HepG2 (cell line): ENCODE measurements around the gene TTLL8. TPM values are rescaled to one million over a fixed set of nuclear protein-coding genes. Genes with fewer than 3 reads are reported as not detected.

ENCODE experiments used
- ATAC-seq: fragments of 200-7000 bp; cut with Tn5 transposase; 3 replicates; pipeline ENCODE4 v1.9.1; 2020; ENCODE audit warnings: mild to moderate bottlenecking, moderate library complexity
- BruUV-seq: library from RNA; stranded (reverse); fragments of 400-500 nt; replicated peaks from 2 replicates; lab custom pipeline; 2021; lab: Mats Ljungman, UMichigan
- CTCF ChIA-PET: fragments of 300-600 bp; formaldehyde crosslinking; extraction: SDS; loops from one replicate; lab custom pipeline; 2021; ENCODE audit warnings: low total read pairs, inconsistent platforms, low intra/inter-chr PET ratio; lab: Yijun Ruan, JAX
- POLR2A ChIA-PET: fragments of 350-600 bp; sonication (Branson Sonifier 250); formaldehyde crosslinking; loops from one replicate; lab custom pipeline; 2020; ENCODE audit warnings: antibody characterized with exemption, inconsistent platforms; lab: Yijun Ruan, JAX
- DNase-seq: peaks from one replicate; pipeline ENCODE4 v3.0.0-alpha.2; 2015; ENCODE audit warnings: low spot score
- FAIRE-seq: peaks from 3 replicates; lab custom pipeline; 2011; peaks lifted over from hg19 to GRCh38; lab: Jason Lieb, UNC
- H2AFZ ChIP-seq: one replicate; pipeline ENCODE4 v1.6.1; 2011; ENCODE audit warnings: low read length, inconsistent platforms
- H3K27ac ChIP-seq: fragments of 300-600 bp; 3 replicates; pipeline ENCODE4 v1.8.0; 2011; ENCODE audit warnings: mixed run types, mild to moderate bottlenecking, mixed read lengths, low read length, inconsistent platforms; ENCODE audit not compliant: insufficient read depth; ENCODE audit errors: extremely low read length
- H3K27me3 ChIP-seq, 2 experiments: fragments of 200-600 bp in 1 of 2; 2 replicates in 1 of 2; 3 replicates in 1 of 2; pipeline versions ENCODE4 v1.6.0 to v1.8.0; 2011; ENCODE audit warnings: low read length in 2 of 2, mild to moderate bottlenecking in 2 of 2, moderate library complexity in 2 of 2, inconsistent platforms in 1 of 2; ENCODE audit not compliant: insufficient read depth in 2 of 2, control insufficient read depth in 1 of 2
- H3K36me3 ChIP-seq, 2 experiments: fragments of 200-600 bp in 1 of 2; replicated peaks in 1 of 2; 2 replicates in 1 of 2; 3 replicates in 1 of 2; pipeline versions ENCODE4 v1.5.1 to v1.8.0; 2011; ENCODE audit warnings: low read length in 2 of 2, inconsistent platforms in 1 of 2; ENCODE audit not compliant: insufficient read depth in 2 of 2, control insufficient read depth in 1 of 2
- H3K4me1 ChIP-seq: 2 replicates; pipeline ENCODE4 v1.5.1; 2012; ENCODE audit warnings: low read length, inconsistent platforms; ENCODE audit not compliant: insufficient read depth
- H3K4me2 ChIP-seq: 2 replicates; pipeline ENCODE4 v1.6.0; 2011; ENCODE audit warnings: low read depth, low read length, inconsistent platforms
- H3K4me3 ChIP-seq, 3 experiments: fragments of 200-600 bp in 1 of 3; sonication (generic), shearing (Covaris generic) in 1 of 3; replicated peaks in 1 of 3; 2 replicates each; pipeline ENCODE4 v1.5.1; 2011 to 2016; ENCODE audit warnings: low read length in 3 of 3, inconsistent platforms in 2 of 3, low read depth in 2 of 3, mild to moderate bottlenecking in 2 of 3, control low read depth in 1 of 3, mixed read lengths in 1 of 3; ENCODE audit not compliant: insufficient read depth in 1 of 3
- H3K79me2 ChIP-seq: one replicate; pipeline ENCODE4 v1.6.1; 2011; ENCODE audit warnings: low read length, inconsistent platforms; ENCODE audit not compliant: insufficient read depth
- H3K9ac ChIP-seq: 2 replicates; pipeline ENCODE4 v1.6.0; 2011; ENCODE audit warnings: mild to moderate bottlenecking, low read depth, low read length, inconsistent platforms; ENCODE audit not compliant: insufficient read depth
- H3K9me3 ChIP-seq: 2 replicates; pipeline ENCODE4 v1.5.1; 2012; ENCODE audit warnings: mild to moderate bottlenecking, low read length
- H4K20me1 ChIP-seq: 2 replicates; pipeline ENCODE4 v1.6.0; 2011; ENCODE audit warnings: inconsistent platforms, mild to moderate bottlenecking, low read length, moderate library complexity; ENCODE audit not compliant: insufficient read depth
- CHD4 ChIP-seq: fragments of 200-600 bp; sonication (generic); IDR thresholded peaks from 2 replicates; pipeline ENCODE4 v1.7.0; 2017; ENCODE audit warnings: mild to moderate bottlenecking, low read length, borderline replicate concordance
- FIP1L1 ChIP-seq: fragments of 200-400 bp; formaldehyde crosslinking; IDR thresholded peaks from 2 replicates; pipeline ENCODE4 v1.6.1; 2018; ENCODE audit warnings: low read depth, mild to moderate bottlenecking, low read length, moderate library complexity, borderline replicate concordance; ENCODE audit not compliant: insufficient read depth
- HCFC1 ChIP-seq: fragments of 150-350 bp; IDR thresholded peaks from 2 replicates; pipeline ENCODE4 v1.6.1; 2014; ENCODE audit warnings: low read depth, low read length
- HMG20B ChIP-seq: conservative IDR thresholded peaks from 2 replicates; pipeline ENCODE4 v1.6.1; 2016; ENCODE audit warnings: missing genetic modification reagents, missing compliant biosample characterization
- MIXL1 ChIP-seq: IDR thresholded peaks from 2 replicates; pipeline ENCODE4 v1.6.1; 2016
- MTA1 ChIP-seq: sonication (generic); formaldehyde crosslinking; IDR thresholded peaks from 2 replicates; pipeline ENCODE4 v1.4.0; 2020; ENCODE audit warnings: missing genetic modification reagents, mild to moderate bottlenecking, borderline replicate concordance
- SAP130 ChIP-seq: IDR thresholded peaks from 2 replicates; pipeline ENCODE4 v1.6.1; 2016; ENCODE audit warnings: low read depth
- SNAI1 ChIP-seq: sonication (generic); formaldehyde crosslinking; IDR thresholded peaks from 2 replicates; pipeline ENCODE4 v1.5.0; 2020; ENCODE audit warnings: mild to moderate bottlenecking, missing genetic modification reagents, borderline replicate concordance
- ZNF543 ChIP-seq: sonication (generic); formaldehyde crosslinking; IDR thresholded peaks from 2 replicates; pipeline ENCODE4 v1.4.0; 2020; ENCODE audit warnings: mild to moderate bottlenecking, missing genetic modification reagents
- ZSCAN9 ChIP-seq: IDR thresholded peaks from 2 replicates; pipeline ENCODE4 v1.6.1; 2016; ENCODE audit warnings: borderline replicate concordance
- WGBS: methylation state at CpG from one replicate; pipeline ENCODE4 v1.1.6; 2017; ENCODE audit warnings: low lambda C conversion rate; 5-methylcytosine and 5-hydroxymethylcytosine counted together
- in situ Hi-C: cut with HindIII; loops from 2 replicates; pipeline ENCODE4 v1.10.0; 2017; ENCODE audit warnings: low pct_unique_long_range_greater_than_20kb; ENCODE audit not compliant: extremely low pct_ligation_motif_present
- intact Hi-C: fragments of 100-400 bp; cut with micrococcal nuclease; formaldehyde crosslinking; loops from one replicate; pipeline ENCODE4 v1.10.0; 2022; ENCODE audit not compliant: unreplicated experiment
- polyA plus RNA-seq, 8 experiments: library from polyadenylated mRNA; depleted of rRNA in 3 of 8; stranded (reverse) in 7 of 8; unstranded in 1 of 8; fragments of >200 nt; fragmentation: Illumina TruSeq in 4 of 8; extraction: Trizol in 4 of 8; gene quantifications; 2 replicates each; pipeline versions ENCODE4 v1.2.1 to v1.2.3, GENCODE V29; 2011 to 2016; ENCODE audit warnings: low read depth in 4 of 8, missing spikeins in 1 of 8, mixed read lengths in 1 of 8; ENCODE audit not compliant: insufficient read depth in 1 of 8
- total RNA-seq, 5 experiments: library from RNA; depleted of rRNA; stranded (reverse); fragments of >200 nt; fragmentation: Illumina TruSeq; extraction: Trizol; gene quantifications; 2 replicates each; pipeline ENCODE4 v1.2.3, GENCODE V29; 2016; ENCODE audit warnings: low read depth in 1 of 5
- TF ChIP-seq, protein P1 (sequence below), 2 experiments: fragments of 450-650 bp in 1 of 2; sonication (generic) in 1 of 2; formaldehyde crosslinking; IDR thresholded peaks; 2 replicates each; pipeline versions ENCODE4 v1.5.0 to v1.8.0; 2020 to 2022; ENCODE audit warnings: mild to moderate bottlenecking in 1 of 2, missing genetic modification reagents in 1 of 2
- TF ChIP-seq, protein P2 (sequence below): sonication (generic); formaldehyde crosslinking; IDR thresholded peaks from 2 replicates; pipeline ENCODE4 v1.4.0; 2020; ENCODE audit warnings: mild to moderate bottlenecking, missing genetic modification reagents
- TF ChIP-seq, protein P3 (sequence below): sonication (generic); formaldehyde crosslinking; IDR thresholded peaks from 2 replicates; pipeline ENCODE4 v1.4.0; 2020; ENCODE audit warnings: missing genetic modification reagents

Gene TTLL8
- total and polyA plus RNA-seq, 2 of the 13 experiments (the other 11 are each of a cell fraction or from before 2014, with no cell fraction given) = not detected

DNA sequence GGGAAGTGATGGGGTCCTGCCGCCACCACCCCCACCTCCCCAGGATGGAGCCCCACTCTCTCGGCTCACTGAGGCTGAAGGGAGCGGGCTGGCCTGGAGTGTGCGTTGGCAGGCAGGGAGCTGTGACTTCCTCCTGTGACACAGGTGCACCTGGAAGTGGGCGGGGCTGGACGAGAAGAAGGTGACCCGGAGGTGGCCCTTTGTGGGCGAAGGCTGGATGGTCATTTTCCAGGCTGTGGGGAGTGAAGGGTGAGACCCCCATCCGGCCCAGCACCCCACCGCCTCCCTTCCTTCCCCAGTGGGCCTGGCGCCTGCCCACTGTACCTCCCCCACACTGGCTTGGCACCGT lies 60.9 kb downstream of the TTLL8 start:
- in situ Hi-C loops = no loop called here
- Histone ChIP-seq H2AFZ (no peak overlapping the region), H3K36me3 (no peaks in the 10 kb centered on the region), H4K20me1 (no peaks in the 10 kb centered on the region), H3K27me3 (peaks cover 6 to 17% of the 10 kb centered on the region in 2 experiments; a peak in 4 of 5 replicates), H3K27ac (no peak overlapping the region), H3K9me3 (no peaks in the 10 kb centered on the region), H3K4me1 (peaks cover 7% of the 10 kb centered on the region), H3K4me2 (no peak overlapping the region), H3K79me2 (no peaks in the 10 kb centered on the region), H3K4me3 (no peak overlapping the region), H3K9ac (no peak overlapping the region)
- 40% methylated on average over 3 of the region's 12 CpGs for WGBS
- no peak for FAIRE-seq
- ChIA-PET POLR2A (no interaction called here), CTCF (no interaction called here)
- intact Hi-C loops = no loop called here
- TF ChIP-seq MIXL1 (CRISPR knock-in tag) (no peak), HMG20B (CRISPR knock-in tag) (no peak), ZSCAN9 (CRISPR knock-in tag) (no peak), MTA1 (no peak), CHD4 (no peak), HCFC1 (no peak), SNAI1 (CRISPR knock-in tag) (no peak), FIP1L1 (no peak), ZNF543 (CRISPR knock-in tag) (no peak), SAP130 (CRISPR knock-in tag) (no peak)
- TF ChIP-seq, protein P1, sequence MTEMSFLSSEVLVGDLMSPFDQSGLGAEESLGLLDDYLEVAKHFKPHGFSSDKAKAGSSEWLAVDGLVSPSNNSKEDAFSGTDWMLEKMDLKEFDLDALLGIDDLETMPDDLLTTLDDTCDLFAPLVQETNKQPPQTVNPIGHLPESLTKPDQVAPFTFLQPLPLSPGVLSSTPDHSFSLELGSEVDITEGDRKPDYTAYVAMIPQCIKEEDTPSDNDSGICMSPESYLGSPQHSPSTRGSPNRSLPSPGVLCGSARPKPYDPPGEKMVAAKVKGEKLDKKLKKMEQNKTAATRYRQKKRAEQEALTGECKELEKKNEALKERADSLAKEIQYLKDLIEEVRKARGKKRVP (CRISPR knock-in tag; IDR thresholded peaks at IDR 0.05) = no peak
- TF ChIP-seq, protein P2, sequence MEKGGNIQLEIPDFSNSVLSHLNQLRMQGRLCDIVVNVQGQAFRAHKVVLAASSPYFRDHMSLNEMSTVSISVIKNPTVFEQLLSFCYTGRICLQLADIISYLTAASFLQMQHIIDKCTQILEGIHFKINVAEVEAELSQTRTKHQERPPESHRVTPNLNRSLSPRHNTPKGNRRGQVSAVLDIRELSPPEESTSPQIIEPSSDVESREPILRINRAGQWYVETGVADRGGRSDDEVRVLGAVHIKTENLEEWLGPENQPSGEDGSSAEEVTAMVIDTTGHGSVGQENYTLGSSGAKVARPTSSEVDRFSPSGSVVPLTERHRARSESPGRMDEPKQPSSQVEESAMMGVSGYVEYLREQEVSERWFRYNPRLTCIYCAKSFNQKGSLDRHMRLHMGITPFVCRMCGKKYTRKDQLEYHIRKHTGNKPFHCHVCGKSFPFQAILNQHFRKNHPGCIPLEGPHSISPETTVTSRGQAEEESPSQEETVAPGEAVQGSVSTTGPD (CRISPR knock-in tag) = no peak
- TF ChIP-seq, protein P3, sequence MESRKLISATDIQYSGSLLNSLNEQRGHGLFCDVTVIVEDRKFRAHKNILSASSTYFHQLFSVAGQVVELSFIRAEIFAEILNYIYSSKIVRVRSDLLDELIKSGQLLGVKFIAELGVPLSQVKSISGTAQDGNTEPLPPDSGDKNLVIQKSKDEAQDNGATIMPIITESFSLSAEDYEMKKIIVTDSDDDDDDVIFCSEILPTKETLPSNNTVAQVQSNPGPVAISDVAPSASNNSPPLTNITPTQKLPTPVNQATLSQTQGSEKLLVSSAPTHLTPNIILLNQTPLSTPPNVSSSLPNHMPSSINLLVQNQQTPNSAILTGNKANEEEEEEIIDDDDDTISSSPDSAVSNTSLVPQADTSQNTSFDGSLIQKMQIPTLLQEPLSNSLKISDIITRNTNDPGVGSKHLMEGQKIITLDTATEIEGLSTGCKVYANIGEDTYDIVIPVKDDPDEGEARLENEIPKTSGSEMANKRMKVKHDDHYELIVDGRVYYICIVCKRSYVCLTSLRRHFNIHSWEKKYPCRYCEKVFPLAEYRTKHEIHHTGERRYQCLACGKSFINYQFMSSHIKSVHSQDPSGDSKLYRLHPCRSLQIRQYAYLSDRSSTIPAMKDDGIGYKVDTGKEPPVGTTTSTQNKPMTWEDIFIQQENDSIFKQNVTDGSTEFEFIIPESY (CRISPR knock-in tag) = no peak
- no peak for ATAC-seq
- DNase-seq = no peak
- BruUV-seq = no TSS peak
